Globus pallidus (tissue), 1 donor: Measurements from ENCODE around the gene BBX.
A peak's percentile ranks its signal among the peaks of the same experiment; 100 is the strongest.

Experiments
- DNase-seq: peaks from one replicate; pipeline ENCODE4 v3.0.0-alpha.2; 2015; ENCODE audit warnings: low spot score

The BBX gene

DNA sequence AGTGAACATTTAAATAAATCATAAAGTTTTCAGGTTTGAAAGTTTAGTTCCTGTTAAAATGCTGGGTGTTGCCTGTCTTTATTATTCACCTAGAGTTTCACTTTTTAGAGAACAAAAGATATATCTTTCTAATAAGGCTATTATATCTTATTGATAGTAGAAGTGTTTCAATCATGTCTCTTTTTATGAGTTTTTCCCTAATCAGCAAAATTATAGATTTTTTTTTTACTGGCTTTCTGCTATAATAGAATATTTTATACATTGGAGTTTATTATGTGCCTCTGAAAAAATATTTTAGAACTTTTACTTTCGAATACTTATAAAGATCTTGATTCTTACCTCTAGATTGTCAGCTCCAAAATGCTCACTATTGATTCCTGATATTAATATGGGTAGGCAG, 131.5 kb downstream of the BBX start:
- no peak for DNase-seq

DNA sequence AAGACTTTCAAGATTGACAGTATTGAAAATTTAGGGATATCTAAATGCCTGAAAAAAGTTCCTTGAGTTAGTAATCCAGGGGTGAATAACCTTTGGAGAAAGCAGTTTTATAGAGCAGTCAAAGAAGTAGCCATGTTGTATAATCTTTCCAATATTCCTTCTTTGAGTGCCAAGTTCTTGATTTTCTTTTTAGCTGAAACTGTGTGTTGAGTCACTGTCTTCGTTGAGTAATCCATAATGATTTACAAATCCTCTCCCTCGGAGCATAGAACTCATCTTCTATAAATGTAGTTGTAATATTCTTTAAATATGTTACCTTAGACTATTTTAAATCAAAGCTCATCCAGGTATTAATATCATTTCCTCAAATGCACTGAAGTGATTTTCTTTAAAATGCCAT, 135.2 kb downstream of the BBX start:
- no peak for DNase-seq

GRCh38 chr3:107660306-107660976, 137.7 kb downstream of the BBX start:
- peak; percentile 61 for DNase-seq

DNA sequence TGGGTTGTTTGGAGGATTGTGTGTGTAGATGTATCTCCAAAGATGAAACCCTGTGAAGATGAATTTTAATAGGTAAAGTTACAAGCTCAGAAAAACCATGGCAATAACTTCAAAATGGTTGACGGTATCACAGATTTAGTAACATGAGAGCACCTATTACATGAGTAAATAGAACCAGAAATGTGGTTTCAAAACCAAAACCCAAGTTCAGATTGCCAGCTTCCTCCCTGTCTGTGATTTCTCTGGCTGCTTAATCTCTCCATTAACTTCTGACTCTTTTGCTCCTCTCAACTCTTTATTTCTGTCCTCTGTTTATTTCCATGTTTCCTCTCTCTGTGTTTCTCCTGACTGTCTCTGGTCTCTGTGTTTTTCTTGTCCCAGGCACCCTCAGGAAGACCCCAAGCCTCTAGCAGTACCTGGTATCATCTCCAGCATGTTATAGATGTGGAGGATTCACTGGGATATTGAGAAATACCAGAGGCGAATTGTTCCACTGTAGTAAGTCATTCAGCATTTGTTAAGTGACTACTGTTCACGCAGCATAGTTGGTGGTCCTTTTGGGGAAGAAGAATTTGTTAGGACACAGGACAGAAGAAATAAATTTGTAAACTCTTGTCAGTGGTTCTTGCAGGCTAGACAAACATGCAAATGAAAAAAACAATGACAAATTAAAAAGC, 138.8 kb downstream of the BBX start:
- no peak for DNase-seq

- no peak for DNase-seq
Observed at GRCh38 chr3:107662124-107662507, 139.4 kb downstream of the BBX start.

GRCh38 chr3:107662586-107662985, 139.8 kb downstream of the BBX start:
- DNase-seq = no peak

DNA sequence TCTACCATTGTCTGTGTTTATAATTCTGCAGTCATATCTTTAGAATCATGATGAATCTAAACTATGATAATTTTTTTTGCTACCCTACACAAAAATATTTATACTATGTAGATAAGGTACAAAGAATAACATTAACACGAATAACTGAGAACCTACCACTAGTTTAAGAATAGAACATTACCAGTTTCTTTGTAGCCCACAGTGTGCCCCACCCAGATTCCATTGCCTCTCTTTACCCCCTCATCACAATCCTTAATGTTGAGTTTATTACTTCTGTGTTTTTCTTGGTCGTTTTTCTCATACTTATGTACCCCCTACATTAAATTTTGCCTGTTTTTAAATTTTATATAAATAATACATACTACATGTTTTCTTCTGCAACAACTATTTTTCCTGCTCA, 140.5 kb downstream of the BBX start:
- no peak for DNase-seq

DNA sequence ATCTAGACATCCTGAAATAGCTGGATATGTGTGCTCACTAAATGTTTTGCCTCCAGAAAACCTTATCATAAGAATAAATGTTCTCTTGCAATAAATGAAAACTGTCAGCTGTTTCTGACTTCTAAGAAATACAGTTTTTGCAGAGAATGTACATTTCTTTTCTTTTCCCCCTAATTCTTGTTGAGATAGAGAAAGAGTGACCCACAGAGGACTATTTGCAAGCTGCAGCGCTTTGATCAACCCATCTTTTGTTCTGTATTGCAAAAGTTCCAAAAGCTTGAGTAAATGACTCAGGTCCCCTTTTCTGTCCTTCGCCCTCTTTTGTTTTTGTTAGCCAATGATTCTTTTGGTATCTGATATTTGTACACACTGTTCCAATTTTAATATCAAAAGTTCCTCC, 141.9 kb downstream of the BBX start:
- peak; percentile 65 for DNase-seq

DNA sequence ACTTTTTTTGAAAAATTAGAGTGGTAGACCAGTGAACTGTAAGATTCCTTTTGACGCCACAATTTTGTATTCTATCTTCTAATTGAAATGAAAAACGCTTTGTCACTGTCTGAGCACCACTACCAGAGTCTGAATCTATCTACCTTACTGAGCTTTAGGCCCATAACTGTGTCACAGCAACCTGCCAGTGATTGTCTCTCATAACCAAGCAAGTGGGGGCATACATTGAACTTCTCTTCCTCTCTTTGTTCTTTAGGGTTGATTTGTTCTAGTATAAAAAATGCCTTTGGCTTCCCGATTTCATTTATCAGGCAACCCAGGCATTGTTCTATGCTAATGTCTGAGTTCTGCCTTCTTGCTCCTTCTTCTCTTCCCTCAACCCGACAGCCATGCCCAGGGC, 142.6 kb downstream of the BBX start:
- no peak for DNase-seq

DNA sequence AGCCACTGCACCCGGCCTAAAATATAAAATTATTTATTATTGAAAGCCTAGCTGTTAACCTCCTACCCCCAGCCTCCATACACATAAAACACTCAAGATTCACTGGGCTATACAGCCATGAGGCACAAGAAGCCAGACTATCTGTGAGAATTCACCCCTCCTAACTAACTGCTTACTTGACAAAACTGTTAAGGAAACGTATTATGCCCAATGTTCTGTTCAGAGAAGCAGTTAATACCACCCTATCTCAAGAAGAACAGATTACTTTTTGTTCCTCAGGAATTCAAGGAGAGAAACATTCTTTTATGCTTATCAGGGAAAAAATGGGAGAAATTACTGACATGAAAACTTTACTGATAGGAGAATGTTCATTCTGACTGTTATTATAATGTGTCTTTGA, 144.1 kb downstream of the BBX start:
- DNase-seq = no peak

DNA sequence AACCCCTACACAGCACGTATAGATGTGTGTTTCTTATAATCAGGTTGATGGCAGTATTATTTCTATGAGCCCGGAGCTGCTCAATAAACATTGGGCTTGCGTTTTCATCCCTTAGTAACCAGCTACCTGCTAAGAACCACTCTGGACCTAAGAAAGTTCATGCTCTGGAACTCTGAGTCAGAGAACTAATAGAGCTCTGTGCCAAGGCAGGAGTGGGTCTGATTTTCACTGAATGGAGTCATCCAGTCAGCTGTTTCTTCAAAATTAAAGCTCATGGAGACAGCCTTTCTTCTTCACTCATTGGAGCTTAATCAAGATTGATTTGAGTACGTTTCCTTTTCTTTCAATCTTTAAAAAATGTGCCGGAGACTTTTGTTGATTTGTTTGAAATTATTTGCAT, 145.7 kb downstream of the BBX start:
- no peak for DNase-seq

- DNase-seq = no peak
Observed at GRCh38 chr3:107668963-107669362, 146.2 kb downstream of the BBX start.

DNA sequence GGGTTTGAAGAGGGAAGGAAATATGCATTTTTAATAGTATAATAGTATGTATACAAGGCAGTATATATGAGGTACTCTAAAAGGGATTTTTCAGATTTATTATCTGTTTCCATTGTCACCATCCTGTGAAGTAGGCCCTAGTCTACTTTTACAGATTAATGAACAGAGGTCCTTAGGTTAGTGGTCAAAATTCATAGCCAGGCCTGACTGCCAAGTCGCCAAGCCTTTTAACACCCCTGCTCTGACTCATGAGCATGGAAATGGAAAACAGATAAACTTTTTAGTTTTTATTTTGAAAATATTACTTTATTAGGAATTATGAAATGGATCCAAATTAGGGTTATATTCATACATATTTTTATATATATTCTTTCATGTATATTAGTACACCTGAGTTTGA, 146.9 kb downstream of the BBX start:
- no peak for DNase-seq

DNA sequence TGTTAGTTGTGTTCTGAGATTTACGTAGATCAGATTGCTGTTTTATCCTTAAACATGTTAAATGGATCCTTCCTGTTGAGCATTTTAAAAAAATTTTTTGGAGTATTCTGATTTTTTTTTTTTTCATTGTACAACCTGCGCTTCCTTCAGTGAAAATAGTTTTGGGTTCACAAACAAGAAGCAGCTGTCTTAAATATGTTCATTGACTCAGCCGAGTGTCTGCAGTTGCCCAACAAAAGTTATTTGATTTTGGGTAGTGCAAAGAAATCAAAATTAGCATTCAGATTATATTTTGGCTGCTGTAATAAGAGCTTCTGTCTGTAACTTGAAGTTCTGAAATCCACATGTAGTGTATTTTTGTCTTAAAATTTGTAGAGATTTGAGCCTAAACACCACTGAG, 148.2 kb downstream of the BBX start:
- no peak for DNase-seq

DNA sequence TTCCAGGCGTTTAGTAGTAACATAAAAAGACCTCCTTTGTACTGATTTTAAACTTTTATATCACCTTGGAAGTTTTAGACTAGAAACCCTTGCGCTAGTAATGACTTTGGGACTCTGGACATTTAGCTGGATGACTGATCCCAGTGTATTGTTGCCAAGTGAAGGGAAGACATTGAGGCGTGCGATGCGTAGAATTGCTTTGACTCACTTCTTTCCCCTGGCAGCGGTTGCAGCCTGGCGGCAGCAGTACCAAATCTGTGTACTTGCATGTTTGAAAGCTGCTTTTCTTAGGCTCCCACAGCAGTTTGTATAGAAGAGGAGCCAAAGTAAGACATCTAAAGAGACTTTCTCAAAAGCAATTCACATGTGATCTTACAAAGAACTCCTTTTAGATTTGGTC, 151.6 kb downstream of the BBX start:
- DNase-seq = peak; percentile 77

GRCh38 chr3:107675233-107675900, 152.6 kb downstream of the BBX start:
- DNase-seq = no peak

DNA sequence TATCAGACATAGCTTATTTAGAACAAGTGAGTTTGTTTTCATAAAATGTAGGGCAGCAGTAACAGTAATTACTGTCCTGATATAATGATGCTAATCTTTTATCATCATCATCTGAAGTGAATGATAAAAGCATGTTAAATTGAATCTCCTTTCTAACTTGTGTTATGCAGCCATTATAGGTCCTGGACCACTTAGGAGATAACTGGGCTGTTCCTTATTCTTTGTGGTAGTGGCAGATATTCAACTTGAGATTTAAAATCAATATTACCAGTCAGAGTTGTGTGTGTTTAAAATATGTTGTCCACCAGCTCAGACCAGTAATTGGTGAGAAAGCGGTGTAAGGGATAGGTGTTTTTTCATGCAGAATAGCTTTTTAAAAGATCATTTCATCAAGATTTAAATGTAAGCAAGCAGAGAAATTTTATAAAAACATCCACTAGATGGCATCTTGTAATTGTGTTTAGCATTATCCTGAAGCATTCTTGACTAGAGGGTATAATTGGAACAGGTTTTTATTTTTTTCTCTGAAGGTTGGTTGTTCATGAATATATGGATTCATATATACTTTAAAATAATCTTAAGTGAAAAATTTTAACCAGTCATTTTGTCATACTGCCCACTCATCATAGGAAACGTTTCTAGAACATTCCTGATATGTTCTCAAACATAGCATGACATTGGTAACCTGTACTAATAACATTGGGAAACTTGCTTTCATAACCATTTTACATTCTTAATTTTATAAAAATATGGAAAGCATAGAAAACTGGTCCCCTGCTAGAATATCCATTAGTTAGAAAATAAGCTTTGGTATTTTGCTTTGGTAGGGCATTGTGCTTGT, 153.9 kb downstream of the BBX start:
- no peak for DNase-seq

- DNase-seq = no peak
Observed at GRCh38 chr3:107679921-107680320, 157.2 kb downstream of the BBX start.

- no peak for DNase-seq
Observed at GRCh38 chr3:107680698-107681097, 157.9 kb downstream of the BBX start.

- DNase-seq = no peak
Observed at GRCh38 chr3:107681396-107681795, 158.6 kb downstream of the BBX start.

- DNase-seq = no peak
Observed at GRCh38 chr3:107682580-107682979, 159.8 kb downstream of the BBX start.

DNA sequence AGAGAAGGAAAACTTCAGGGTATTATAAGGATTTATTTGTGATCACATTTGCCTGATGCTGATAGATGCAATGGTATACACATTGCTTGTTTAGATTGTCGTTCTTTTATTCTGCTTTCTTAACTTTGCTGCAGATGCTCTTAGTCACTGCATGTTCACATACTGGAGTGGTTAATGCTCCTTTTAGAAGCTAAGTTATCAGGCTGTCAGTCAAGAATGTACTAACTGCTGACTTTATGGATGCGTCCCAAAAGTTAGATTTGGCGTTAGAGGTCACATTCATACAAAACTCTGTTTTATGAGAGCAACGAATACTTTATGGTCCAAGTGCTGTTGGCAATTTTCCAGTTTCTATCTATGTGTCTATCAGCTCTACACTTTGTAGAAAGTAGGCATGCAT, 160.7 kb downstream of the BBX start:
- no peak for DNase-seq
